Osteocyte (in vitro differentiated cells): ENCODE data around the gene PPL. TPM values are rescaled to one million over a fixed set of nuclear protein-coding genes. Genes with fewer than 3 reads are reported as not detected.
"Not testable (repeated sequence)": the region's sequence is repeated elsewhere in the genome, so short reads cannot be mapped to it uniquely, and the experiment has no call there.

Experiments used
- DNase-seq: peaks from one replicate; pipeline ENCODE4 v3.0.0; 2021; ENCODE audit warnings: mixed read lengths; ENCODE audit not compliant: unreplicated experiment; ENCODE audit errors: extremely low spot score
- H3K27ac Mint-ChIP-seq: one replicate; pipeline ENCODE4 v1.8.0; 2021; ENCODE audit warnings: mild to moderate bottlenecking, mixed read lengths; ENCODE audit not compliant: unreplicated experiment
- H3K27me3 Mint-ChIP-seq: one replicate; pipeline ENCODE4 v1.8.0; 2021; ENCODE audit warnings: mixed read lengths; ENCODE audit not compliant: unreplicated experiment
- H3K36me3 Mint-ChIP-seq: one replicate; pipeline ENCODE4 v1.8.0; 2021; ENCODE audit warnings: mixed read lengths; ENCODE audit not compliant: unreplicated experiment
- H3K4me1 Mint-ChIP-seq: one replicate; pipeline ENCODE4 v1.8.0; 2021; ENCODE audit warnings: mixed read lengths; ENCODE audit not compliant: unreplicated experiment
- H3K4me3 Mint-ChIP-seq: one replicate; pipeline ENCODE4 v1.8.0; 2021; ENCODE audit warnings: mild to moderate bottlenecking, moderate library complexity, mixed read lengths; ENCODE audit not compliant: unreplicated experiment
- H3K9me3 Mint-ChIP-seq: one replicate; pipeline ENCODE4 v1.8.0; 2021; ENCODE audit warnings: mixed read lengths; ENCODE audit not compliant: unreplicated experiment
- CTCF ChIP-seq: fragments of 200-600 bp; sonication (generic); IDR thresholded peaks from 2 replicates; pipeline ENCODE4 v1.5.0; 2021; ENCODE audit warnings: antibody characterized with exemption, mild to moderate bottlenecking, moderate library complexity
- total RNA-seq: library from RNA; stranded (reverse); gene quantifications from 2 replicates; pipeline ENCODE4 v1.2.1, GENCODE V29; 2021

PPL gene
- total RNA-seq, 1 donor from 2014 or later = 10.3 TPM

GRCh38 chr16:4899474-4899846, 37.5 kb downstream of the PPL start:
- Mint-ChIP-seq H3K4me1 (no peaks in the 10 kb centered on the region), H3K9me3 (peaks cover 4% of the 10 kb centered on the region), H3K27ac (no peak overlapping the region), H3K36me3 (peaks cover 8% of the 10 kb centered on the region), H3K27me3 (peaks cover 8% of the 10 kb centered on the region), H3K4me3 (no peak overlapping the region)
- no peak for TF ChIP-seq CTCF
- no peak for DNase-seq

GRCh38 chr16:4898811-4899473, 38.0 kb downstream of the PPL start:
- H3K27me3 Mint-ChIP-seq = peaks cover 3% of the 10 kb centered on the region
- no peak overlapping the region for H3K27ac Mint-ChIP-seq
- DNase-seq = no peak
- no peak overlapping the region for H3K4me3 Mint-ChIP-seq
- no peaks in the 10 kb centered on the region for H3K4me1 Mint-ChIP-seq
- H3K9me3 Mint-ChIP-seq = peaks cover 4% of the 10 kb centered on the region
- TF ChIP-seq CTCF = no peak
- H3K36me3 Mint-ChIP-seq = peaks cover 8% of the 10 kb centered on the region

- Mint-ChIP-seq H3K4me1 (peaks cover 5% of the 10 kb centered on the region), H3K36me3 (peaks cover 6% of the 10 kb centered on the region), H3K4me3 (no peak overlapping the region), H3K27ac (no peak overlapping the region), H3K9me3 (peaks cover 4% of the 10 kb centered on the region), H3K27me3 (no peaks in the 10 kb centered on the region)
- TF ChIP-seq CTCF = no peak
- no peak for DNase-seq
These were observed 39.6 kb downstream of the PPL start for GRCh38 chr16:4897328-4897727.

- H3K27me3 Mint-ChIP-seq, H3K27ac Mint-ChIP-seq, H3K36me3 Mint-ChIP-seq, H3K9me3 Mint-ChIP-seq, H3K4me3 Mint-ChIP-seq, DNase-seq, H3K4me1 Mint-ChIP-seq: not testable (repeated sequence)
These were observed 40.2 kb downstream of the PPL start for GRCh38 chr16:4896761-4897160.

GRCh38 chr16:4895366-4895765, 41.6 kb downstream of the PPL start:
- peaks cover 9% of the 10 kb centered on the region for H3K4me1 Mint-ChIP-seq

More at GRCh38 chr16:4895366-4895765, 41.6 kb downstream of the PPL start:
- Mint-ChIP-seq H3K4me3 (no peak overlapping the region), H3K27ac (no peak overlapping the region), H3K27me3 (no peaks in the 10 kb centered on the region), H3K36me3 (peaks cover 6% of the 10 kb centered on the region), H3K9me3 (peaks cover 4% of the 10 kb centered on the region)
- no peak for DNase-seq
- TF ChIP-seq CTCF = no peak
